Measurements from ENCODE around the gene IL19.
"Not testable (repeated sequence)": the region's sequence is repeated elsewhere in the genome, so short reads cannot be mapped to it uniquely, and the experiment has no call there.

Gene IL19

DNA sequence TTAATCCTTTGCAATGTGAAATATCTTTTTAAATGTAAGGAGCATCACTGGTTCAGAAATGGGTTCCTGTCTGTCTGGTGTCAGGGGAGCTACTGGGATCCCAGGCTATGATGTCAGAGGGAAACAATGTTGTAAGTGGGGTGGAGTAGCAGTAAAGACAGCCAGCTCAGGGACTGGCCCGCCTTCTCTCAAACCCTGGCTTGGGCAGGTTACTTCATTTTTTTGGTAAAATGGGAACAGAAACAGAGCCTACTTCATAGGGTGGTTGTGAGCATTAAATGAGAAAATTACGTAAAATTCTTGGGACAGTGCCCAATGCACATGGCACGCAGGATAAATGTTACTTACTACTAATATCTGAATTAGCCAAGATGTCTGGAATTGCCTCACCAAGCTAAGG, 64.1 kb downstream of the IL19 start:
- no peaks in the 10 kb centered on the region for H3K36me3 Mint-ChIP-seq (ENCODE audit: low read depth)
- H3K27ac Mint-ChIP-seq = no peak overlapping the region
- peaks cover 14% of the 10 kb centered on the region for H3K4me1 Mint-ChIP-seq (ENCODE audit: low read depth)
- no peak for DNase-seq
- H3K9me3 Mint-ChIP-seq = no peaks in the 10 kb centered on the region
- no peak overlapping the region for H3K4me3 Mint-ChIP-seq
- H3K27me3 Mint-ChIP-seq = peaks cover 8% of the 10 kb centered on the region

DNA sequence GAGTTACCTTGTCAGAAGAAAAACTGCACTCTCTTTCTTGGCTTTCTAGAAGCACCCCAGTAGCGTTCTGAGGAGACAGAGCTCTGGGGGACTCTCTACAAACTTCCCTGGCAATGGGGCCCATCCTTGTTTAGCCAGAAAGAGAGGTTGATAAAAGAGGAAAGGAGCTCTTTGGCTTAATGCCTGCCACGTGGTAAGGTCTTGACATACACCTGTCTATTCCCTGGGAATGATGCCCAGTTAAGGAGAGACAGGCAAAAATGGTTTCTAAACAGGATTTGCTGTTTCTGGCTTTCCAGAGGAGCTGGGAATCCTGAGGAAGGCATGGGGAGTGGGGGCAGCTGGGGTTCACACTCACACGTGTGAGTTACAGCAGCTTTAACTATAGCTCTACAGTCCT, 64.6 kb downstream of the IL19 start:
- no peak for DNase-seq
- Mint-ChIP-seq H3K36me3 (ENCODE audit: low read depth) (no peaks in the 10 kb centered on the region), H3K4me3 (no peak overlapping the region), H3K27me3 (peaks cover 8% of the 10 kb centered on the region), H3K27ac (no peak overlapping the region), H3K9me3 (no peaks in the 10 kb centered on the region), H3K4me1 (ENCODE audit: low read depth) (peaks cover 9% of the 10 kb centered on the region)

DNA sequence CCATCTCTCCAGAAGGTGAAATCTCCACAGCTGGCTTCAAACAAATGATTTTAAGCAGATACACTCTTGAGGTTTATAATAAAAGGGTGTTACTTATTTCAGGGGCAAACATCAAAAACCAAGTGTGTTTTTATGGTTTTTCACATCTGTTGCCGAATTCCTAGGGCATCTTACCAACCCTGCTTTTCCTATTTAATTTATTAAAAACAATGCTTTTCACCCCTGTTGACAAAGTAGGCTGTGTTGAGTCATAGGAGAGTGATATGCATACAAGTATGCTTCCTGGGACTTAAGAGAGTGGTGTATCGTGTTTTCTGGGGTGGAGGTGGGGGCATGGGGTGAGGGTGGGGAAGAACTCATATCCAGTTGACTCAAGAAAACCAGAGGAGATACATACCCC, 65.5 kb downstream of the IL19 start:
- no peak overlapping the region for H3K27ac Mint-ChIP-seq
- H3K4me1 Mint-ChIP-seq (ENCODE audit: low read depth) = peaks cover 12% of the 10 kb centered on the region
- H3K36me3 Mint-ChIP-seq (ENCODE audit: low read depth) = no peaks in the 10 kb centered on the region
- DNase-seq = no peak
- H3K9me3 Mint-ChIP-seq = no peaks in the 10 kb centered on the region
- peaks cover 8% of the 10 kb centered on the region for H3K27me3 Mint-ChIP-seq
- H3K4me3 Mint-ChIP-seq = no peak overlapping the region

DNA sequence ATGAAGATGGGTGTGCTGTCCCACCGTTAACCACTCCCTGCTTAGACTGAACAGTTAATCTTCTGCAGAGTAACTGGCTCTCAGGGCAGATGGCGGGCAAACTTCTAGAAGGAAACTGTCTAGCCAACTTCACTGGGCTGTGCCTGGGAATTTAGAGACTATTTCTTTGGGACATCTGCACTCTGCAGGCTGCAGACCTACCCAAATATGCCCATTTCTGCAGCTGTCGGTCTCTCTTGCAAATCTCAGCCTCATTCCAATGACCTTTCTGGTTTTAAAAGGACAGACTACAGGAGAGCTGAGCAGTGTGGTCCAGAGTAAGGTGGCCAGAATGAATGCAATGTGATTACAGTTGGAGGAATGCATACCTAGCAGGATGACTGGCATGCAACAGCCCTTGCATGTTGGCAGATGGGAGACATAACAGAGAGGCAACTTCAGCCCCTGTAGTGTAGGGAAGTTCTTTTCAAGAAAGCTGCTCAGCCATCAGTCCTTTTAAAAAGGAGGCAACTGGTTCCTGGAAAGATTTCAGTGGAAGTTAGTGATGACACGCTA, 68.5 kb downstream of the IL19 start:
- Mint-ChIP-seq H3K27me3 (peaks cover 8% of the 10 kb centered on the region), H3K4me3 (no peak overlapping the region), H3K36me3 (ENCODE audit: low read depth) (no peaks in the 10 kb centered on the region), H3K9me3 (no peaks in the 10 kb centered on the region), H3K4me1 (ENCODE audit: low read depth) (peaks cover 5% of the 10 kb centered on the region), H3K27ac (no peak overlapping the region)
- no peak for DNase-seq

DNA sequence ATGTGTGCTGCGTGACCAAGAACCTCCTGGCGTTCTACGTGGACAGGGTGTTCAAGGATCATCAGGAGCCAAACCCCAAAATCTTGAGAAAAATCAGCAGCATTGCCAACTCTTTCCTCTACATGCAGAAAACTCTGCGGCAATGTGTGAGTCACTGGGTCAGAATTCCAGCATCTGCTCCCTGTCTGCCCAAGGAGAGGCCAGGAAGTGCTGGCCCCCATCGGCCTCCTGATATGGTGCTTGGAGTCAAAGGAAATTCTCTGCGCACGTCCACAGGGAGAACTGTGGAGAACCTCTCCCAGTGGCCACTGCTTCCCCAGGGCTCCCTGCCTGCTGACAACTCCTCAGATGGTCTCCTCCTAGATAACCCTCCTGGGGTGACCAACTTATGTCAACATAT, 69.3 kb downstream of the IL19 start:
- DNase-seq = no peak
- Mint-ChIP-seq H3K9me3 (no peaks in the 10 kb centered on the region), H3K4me3 (no peak overlapping the region), H3K27me3 (peaks cover 3% of the 10 kb centered on the region), H3K36me3 (ENCODE audit: low read depth) (no peaks in the 10 kb centered on the region), H3K27ac (no peak overlapping the region), H3K4me1 (ENCODE audit: low read depth) (peaks cover 5% of the 10 kb centered on the region)

DNA sequence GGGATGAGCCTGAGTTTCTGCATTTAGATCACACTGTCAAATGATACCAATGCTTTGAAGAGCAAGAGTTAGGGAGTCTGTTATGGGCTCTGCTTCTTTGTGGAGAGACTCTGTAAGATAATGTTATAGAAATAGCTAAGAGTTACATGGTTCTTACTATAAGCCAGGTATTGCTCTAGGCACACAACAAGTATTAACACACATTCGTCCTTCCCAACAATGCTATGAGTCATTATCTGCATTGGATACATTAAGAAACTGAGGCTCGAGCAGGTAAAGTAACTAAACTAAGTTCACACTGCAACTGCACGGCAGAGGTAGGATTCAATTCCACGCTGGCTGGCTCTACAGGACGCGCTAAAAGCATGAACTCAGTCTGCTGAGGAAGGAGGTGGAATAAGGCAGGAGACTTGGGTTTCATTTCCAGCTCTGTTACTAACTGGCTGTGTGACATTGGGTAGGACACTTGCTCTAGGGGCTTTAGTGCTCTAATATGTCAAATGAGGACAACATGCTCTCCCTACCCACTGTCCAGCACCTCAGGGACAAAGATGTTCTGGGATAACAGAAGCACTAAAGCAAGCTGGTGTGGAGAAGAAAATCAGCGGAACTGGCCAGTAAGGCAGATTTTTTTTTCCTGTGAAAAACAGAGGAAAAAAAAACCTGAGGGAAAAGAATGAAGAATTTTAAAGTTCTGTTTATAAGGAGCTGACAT, 71.2 kb downstream of the IL19 start:
- Mint-ChIP-seq H3K4me3 (no peak overlapping the region), H3K36me3 (ENCODE audit: low read depth) (no peaks in the 10 kb centered on the region), H3K27ac (no peak overlapping the region), H3K4me1 (ENCODE audit: low read depth) (peaks cover 5% of the 10 kb centered on the region), H3K9me3 (no peaks in the 10 kb centered on the region), H3K27me3 (peaks cover 3% of the 10 kb centered on the region)
- no peak for DNase-seq

DNA sequence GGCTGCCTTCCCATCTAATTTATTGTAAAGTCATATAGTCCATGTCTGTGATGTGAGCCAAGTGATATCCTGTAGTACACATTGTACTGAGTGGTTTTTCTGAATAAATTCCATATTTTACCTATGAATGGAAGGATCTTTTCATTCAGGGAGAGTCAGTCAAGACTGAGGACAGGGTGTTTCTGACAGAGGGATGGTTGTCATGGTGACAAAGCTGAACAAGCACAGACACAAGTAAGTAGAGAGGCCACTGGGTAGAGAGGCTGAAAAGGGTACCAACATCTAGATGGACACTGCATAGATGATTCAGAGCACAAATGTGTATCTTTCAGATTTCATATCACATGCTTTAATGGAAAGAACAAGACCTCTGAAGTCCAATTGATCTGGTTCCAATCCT, 72.3 kb downstream of the IL19 start:
- Mint-ChIP-seq H3K9me3 (no peaks in the 10 kb centered on the region), H3K27ac (no peak overlapping the region), H3K36me3 (ENCODE audit: low read depth) (no peaks in the 10 kb centered on the region), H3K4me3 (no peak overlapping the region), H3K4me1 (ENCODE audit: low read depth) (peaks cover 5% of the 10 kb centered on the region), H3K27me3 (peaks cover 3% of the 10 kb centered on the region)
- no peak for DNase-seq

DNA sequence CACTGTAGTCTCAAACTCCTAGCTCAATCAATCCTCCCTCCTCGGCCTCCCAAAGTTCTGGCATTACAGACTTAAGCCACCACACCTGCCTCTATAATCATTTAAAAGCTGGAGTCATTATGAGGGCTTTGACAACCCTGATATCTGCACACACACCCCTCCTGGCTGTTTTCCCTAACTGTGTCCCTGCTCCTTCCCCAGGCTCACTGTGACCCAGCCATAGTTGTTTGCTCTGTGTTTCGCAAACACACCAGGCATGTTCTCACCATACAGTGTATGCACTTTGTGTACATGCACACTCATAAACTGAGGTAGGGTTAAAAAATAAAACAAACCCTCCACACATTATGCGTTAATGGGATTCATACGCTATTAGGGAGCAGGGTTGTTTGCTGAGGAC, 73.1 kb downstream of the IL19 start:
- peaks cover 3% of the 10 kb centered on the region for H3K27me3 Mint-ChIP-seq
- H3K27ac Mint-ChIP-seq = no peak overlapping the region
- no peaks in the 10 kb centered on the region for H3K9me3 Mint-ChIP-seq
- H3K4me1 Mint-ChIP-seq (ENCODE audit: low read depth) = peaks cover 5% of the 10 kb centered on the region
- no peak for DNase-seq
- H3K4me3 Mint-ChIP-seq = no peak overlapping the region
- no peaks in the 10 kb centered on the region for H3K36me3 Mint-ChIP-seq (ENCODE audit: low read depth)

DNA sequence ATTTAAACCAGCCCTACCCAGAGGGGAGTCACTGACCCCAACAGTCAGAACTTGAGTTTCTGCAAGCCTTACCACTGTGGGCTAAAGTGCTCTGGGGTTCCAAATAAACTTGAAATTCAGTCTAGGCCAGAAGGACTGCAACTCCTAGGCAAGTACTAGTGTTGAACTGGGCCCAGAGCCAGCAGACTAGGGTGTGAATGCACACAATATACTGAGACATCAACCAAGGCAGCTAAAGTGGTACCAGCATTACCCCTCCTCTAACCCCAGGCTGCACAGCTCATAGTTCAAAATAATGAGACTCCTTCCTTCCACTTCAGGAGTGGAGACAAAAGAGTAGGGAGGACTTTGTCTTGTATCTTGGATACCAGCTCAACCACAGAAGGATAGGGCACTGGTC, 75.9 kb downstream of the IL19 start:
- H3K4me3 Mint-ChIP-seq = no peak overlapping the region

DNA sequence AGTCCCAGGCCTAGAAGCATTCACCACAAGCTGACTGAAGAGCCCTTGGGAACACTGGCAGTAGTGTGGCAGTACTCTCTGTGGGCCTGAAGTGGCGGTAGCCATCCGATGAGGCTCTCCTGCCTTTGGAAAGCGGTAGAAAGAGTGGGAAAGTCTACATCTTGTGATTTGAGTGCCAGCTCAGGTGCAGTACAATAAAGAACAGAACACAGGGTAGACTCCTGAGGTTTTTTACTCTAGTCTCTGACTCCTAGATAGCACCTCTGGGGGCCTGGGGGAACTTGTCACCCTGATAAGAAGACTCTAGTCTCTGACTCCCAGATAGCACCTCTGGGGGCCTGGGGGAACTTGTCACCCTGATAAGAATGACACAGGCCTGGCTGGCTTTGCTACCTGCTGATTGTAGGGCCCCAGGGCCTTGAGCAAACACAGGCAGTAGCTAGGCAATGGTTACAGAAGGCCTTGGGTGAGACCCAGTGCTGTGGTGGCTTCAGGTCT, 76.8 kb downstream of the IL19 start:
- H3K36me3 Mint-ChIP-seq (ENCODE audit: low read depth) = no peaks in the 10 kb centered on the region
- peaks cover 3% of the 10 kb centered on the region for H3K27me3 Mint-ChIP-seq
- no peak overlapping the region for H3K27ac Mint-ChIP-seq
- DNase-seq = no peak
- no peak overlapping the region for H3K4me3 Mint-ChIP-seq
- H3K9me3 Mint-ChIP-seq = no peaks in the 10 kb centered on the region
- no peaks in the 10 kb centered on the region for H3K4me1 Mint-ChIP-seq (ENCODE audit: low read depth)

More for the DNA sequence above, 75.9 kb downstream of the IL19 start:
- no peaks in the 10 kb centered on the region for H3K36me3 Mint-ChIP-seq (ENCODE audit: low read depth)
- H3K27me3 Mint-ChIP-seq = peaks cover under 1% of the 10 kb centered on the region
- no peak overlapping the region for H3K27ac Mint-ChIP-seq
- no peak for DNase-seq
- H3K4me1 Mint-ChIP-seq (ENCODE audit: low read depth) = no peaks in the 10 kb centered on the region
- no peaks in the 10 kb centered on the region for H3K9me3 Mint-ChIP-seq

DNA sequence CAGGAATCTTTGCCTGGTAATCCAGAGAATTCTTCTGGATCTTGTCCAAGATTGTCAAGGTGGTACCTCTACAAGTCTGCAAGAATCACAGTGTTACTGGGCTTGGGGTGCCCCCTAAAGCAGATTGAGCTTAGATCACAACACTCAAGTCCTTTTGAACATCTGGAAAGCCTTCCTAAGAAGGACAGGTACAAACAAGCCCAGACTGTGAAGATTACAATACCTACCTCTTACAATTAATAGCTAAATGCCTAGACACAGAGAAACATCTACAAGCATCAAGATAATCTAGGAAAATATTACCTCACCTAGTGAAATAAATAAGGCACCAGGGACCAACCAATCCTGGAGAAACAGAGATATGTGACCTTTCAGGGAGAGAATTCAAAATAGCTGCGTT, 77.4 kb downstream of the IL19 start:
- no peaks in the 10 kb centered on the region for H3K9me3 Mint-ChIP-seq
- H3K36me3 Mint-ChIP-seq (ENCODE audit: low read depth) = no peaks in the 10 kb centered on the region
- no peak overlapping the region for H3K27ac Mint-ChIP-seq
- no peak overlapping the region for H3K4me3 Mint-ChIP-seq
- H3K4me1 Mint-ChIP-seq (ENCODE audit: low read depth) = no peaks in the 10 kb centered on the region
- H3K27me3 Mint-ChIP-seq = peaks cover 3% of the 10 kb centered on the region
- DNase-seq = no peak

DNA sequence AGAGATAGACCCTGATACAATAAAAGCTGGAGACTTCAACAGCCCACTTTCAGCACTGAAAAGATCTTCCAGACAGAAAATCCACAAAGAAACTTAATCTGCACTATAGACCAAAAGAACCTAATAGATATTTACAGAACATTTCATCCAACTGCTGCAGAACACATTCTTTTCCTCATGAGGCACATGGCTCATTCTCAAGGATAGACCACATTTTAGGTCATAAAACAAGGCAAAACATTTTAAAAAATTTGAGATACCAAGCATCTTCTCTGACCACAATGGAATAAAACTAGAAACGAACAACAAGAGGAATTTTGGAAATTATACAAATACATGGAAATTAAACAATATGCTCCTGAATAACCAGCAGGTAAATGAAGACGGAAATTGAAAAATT, 79.8 kb downstream of the IL19 start:
- Mint-ChIP-seq H3K36me3 (ENCODE audit: low read depth) (no peaks in the 10 kb centered on the region), H3K4me3 (no peak overlapping the region), H3K4me1 (ENCODE audit: low read depth) (no peaks in the 10 kb centered on the region), H3K27me3 (peaks cover 3% of the 10 kb centered on the region), H3K27ac (no peak overlapping the region), H3K9me3 (no peaks in the 10 kb centered on the region)
- DNase-seq = no peak

DNA sequence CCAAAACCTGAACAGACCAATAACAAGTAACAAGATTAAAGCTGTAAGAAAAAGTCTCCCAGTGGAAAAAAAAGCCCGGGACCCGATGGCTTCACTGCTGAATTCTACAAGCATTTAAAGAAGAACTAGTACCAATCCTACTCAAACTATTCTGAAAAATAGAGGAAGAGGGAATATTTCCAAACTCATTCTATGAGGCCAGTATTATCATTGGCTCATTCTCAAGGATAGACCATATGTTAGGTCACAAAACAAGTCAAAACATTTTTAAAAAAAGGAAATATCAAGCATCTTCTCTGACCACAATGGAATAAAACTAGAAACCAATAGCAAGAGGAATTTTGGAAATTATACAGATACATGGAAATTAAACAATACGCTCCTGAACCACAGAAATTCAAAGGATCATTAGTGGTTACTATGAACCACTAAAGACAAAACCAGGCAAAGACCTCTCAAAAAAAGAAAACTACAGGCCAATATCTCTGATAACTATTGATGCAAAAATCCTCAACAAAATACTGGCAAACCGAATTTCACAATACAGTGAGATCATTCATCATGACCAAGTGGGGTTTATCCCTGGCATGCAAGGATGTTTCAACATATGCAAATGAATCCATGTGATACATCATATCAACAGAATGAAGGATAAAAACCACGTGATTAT, 80.9 kb downstream of the IL19 start:
- Mint-ChIP-seq H3K4me3 (no peak overlapping the region), H3K36me3 (ENCODE audit: low read depth) (no peaks in the 10 kb centered on the region), H3K9me3 (no peaks in the 10 kb centered on the region), H3K4me1 (ENCODE audit: low read depth) (peaks cover 3% of the 10 kb centered on the region), H3K27ac (no peak overlapping the region), H3K27me3 (peaks cover 3% of the 10 kb centered on the region)
- no peak for DNase-seq

DNA sequence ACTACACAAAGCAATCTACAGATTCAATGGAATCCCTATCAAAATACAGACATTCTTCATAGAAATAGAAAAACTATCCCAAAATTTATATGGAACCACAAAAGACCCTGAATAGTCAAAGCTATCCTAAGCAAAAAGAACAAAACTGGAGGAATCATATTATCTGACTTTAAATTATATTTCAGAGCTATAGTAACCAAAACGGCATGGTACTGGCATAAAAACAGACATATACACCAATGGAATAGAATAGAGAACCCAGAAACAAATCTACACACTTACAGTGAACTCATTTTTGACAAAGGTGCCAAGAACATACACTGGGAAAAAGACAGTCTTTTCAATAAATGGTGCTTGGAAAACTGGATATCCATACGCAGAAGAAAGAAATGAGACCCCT, 82.1 kb downstream of the IL19 start:
- peaks cover 11% of the 10 kb centered on the region for H3K4me1 Mint-ChIP-seq (ENCODE audit: low read depth)
- not testable (repeated sequence) for H3K27me3 Mint-ChIP-seq; H3K36me3 Mint-ChIP-seq (ENCODE audit: low read depth); H3K9me3 Mint-ChIP-seq; H3K4me3 Mint-ChIP-seq; DNase-seq; H3K27ac Mint-ChIP-seq

DNA sequence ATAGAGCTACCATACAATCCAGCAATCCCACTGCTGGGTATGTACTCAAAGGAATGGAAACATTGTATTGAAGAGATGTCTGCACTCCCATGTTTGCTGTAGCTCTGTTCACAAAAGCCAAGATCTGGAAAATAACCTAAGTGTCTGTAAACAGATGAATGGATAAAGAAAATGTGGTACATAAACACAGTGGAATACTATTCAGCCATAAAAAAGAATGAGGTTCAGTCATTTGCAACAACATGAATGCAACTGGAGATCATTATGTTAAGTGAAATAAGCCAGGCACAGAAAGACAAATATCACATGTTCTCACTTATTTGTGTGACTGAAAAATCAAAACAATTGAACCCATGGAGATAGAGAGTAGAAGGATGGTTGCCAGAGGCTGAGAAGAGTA, 83.1 kb downstream of the IL19 start:
- not testable (repeated sequence) for H3K9me3 Mint-ChIP-seq; DNase-seq; H3K27me3 Mint-ChIP-seq; H3K27ac Mint-ChIP-seq; H3K36me3 Mint-ChIP-seq (ENCODE audit: low read depth); H3K4me3 Mint-ChIP-seq
- peaks cover 14% of the 10 kb centered on the region for H3K4me1 Mint-ChIP-seq (ENCODE audit: low read depth)
